Measurements from ENCODE around the gene GCKR.

DNA sequence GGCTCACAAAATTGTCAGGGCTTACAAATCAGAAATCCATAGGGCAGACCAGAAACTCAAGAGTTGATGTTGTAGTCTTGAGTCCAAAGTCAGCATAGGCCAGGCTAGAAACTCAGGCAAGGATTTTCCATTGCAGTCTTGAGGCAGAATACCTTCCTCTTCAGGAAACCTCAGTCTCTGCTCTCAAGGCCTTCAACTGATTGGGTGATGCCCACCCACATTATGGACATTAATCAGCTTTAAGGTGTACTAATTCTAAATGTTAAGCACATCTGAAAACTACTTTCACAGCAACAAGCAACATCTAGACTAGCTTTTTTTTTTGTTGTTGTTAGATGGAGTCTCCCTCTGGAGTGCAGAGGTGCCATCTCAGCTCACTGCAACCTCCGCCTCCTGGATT is 54.9 kb downstream of the GCKR start:
- TF ChIP-seq YY1 (IDR thresholded peaks at IDR 0.05; ENCODE audit: low read depth) (no peak), TAF1 (IDR thresholded peaks at IDR 0.05; ENCODE audit: low read depth) (no peak), EP300 (IDR thresholded peaks at IDR 0.05; ENCODE audit: borderline replicate concordance) (no peak), RAD21 (IDR thresholded peaks at IDR 0.05; ENCODE audit: low read depth) (no peak), NFIC (IDR thresholded peaks at IDR 0.05) (no peak), FOXM1 (IDR thresholded peaks at IDR 0.05; ENCODE audit: borderline replicate concordance, low read depth) (no peak), ZBTB7A (IDR thresholded peaks at IDR 0.05; ENCODE audit: low read depth) (no peak), CEBPB (IDR thresholded peaks at IDR 0.05) (no peak), EGR1 (IDR thresholded peaks at IDR 0.05) (no peak), CREB1 (IDR thresholded peaks at IDR 0.05; ENCODE audit: low read depth) (no peak), TEAD4 (IDR thresholded peaks at IDR 0.05) (no peak)
- TF ChIP-seq, protein P1, sequence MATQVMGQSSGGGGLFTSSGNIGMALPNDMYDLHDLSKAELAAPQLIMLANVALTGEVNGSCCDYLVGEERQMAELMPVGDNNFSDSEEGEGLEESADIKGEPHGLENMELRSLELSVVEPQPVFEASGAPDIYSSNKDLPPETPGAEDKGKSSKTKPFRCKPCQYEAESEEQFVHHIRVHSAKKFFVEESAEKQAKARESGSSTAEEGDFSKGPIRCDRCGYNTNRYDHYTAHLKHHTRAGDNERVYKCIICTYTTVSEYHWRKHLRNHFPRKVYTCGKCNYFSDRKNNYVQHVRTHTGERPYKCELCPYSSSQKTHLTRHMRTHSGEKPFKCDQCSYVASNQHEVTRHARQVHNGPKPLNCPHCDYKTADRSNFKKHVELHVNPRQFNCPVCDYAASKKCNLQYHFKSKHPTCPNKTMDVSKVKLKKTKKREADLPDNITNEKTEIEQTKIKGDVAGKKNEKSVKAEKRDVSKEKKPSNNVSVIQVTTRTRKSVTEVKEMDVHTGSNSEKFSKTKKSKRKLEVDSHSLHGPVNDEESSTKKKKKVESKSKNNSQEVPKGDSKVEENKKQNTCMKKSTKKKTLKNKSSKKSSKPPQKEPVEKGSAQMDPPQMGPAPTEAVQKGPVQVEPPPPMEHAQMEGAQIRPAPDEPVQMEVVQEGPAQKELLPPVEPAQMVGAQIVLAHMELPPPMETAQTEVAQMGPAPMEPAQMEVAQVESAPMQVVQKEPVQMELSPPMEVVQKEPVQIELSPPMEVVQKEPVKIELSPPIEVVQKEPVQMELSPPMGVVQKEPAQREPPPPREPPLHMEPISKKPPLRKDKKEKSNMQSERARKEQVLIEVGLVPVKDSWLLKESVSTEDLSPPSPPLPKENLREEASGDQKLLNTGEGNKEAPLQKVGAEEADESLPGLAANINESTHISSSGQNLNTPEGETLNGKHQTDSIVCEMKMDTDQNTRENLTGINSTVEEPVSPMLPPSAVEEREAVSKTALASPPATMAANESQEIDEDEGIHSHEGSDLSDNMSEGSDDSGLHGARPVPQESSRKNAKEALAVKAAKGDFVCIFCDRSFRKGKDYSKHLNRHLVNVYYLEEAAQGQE (IDR thresholded peaks at IDR 0.05; ENCODE audit: low read depth), result no peak
- TF ChIP-seq, protein P2, sequence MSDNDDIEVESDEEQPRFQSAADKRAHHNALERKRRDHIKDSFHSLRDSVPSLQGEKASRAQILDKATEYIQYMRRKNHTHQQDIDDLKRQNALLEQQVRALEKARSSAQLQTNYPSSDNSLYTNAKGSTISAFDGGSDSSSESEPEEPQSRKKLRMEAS (IDR thresholded peaks at IDR 0.05), result no peak
- TF ChIP-seq, protein P3, sequence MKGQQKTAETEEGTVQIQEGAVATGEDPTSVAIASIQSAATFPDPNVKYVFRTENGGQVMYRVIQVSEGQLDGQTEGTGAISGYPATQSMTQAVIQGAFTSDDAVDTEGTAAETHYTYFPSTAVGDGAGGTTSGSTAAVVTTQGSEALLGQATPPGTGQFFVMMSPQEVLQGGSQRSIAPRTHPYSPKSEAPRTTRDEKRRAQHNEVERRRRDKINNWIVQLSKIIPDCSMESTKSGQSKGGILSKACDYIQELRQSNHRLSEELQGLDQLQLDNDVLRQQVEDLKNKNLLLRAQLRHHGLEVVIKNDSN (IDR thresholded peaks at IDR 0.05), result no peak

Data from Ishikawa (cell line).